ENCODE results near the gene TIPARP. TPM values are rescaled to one million over a fixed set of nuclear protein-coding genes. Genes with fewer than 3 reads are reported as not detected.
A peak's percentile ranks its signal among the peaks of the same experiment; 100 is the strongest.

TIPARP gene
- total RNA-seq, 2 donors from 2014 or later = 27.0 to 111 TPM

DNA sequence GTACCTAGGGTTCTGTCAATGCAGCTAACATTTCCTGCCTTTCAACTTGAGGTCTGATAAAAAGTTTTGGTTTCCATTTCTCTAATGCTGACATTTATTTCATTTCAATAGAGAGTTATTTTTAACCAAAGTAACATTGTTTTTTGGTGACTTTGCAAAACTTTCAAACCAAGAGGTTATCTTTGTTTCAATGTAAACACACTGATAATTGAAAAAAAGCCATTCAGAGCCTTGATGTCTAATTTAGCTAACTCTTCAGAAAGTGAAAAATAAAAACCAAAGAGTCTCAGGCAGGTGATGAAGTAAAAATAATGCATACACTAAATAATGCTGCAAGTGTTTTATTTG is 9.6 kb upstream of the TIPARP start:
- peak in 1 of 2 donors; percentile 65 for ATAC-seq
- Mint-ChIP-seq H3K27ac (peak overlapping the region in 1 of 2 donors; percentile 1), H3K36me3 (peaks cover 0 to 6% of the 10 kb centered on the region in 2 donors), H3K9me3 (peaks cover 0 to 5% of the 10 kb centered on the region in 2 donors)
- no peak for DNase-seq (ENCODE audit: low spot score in 2 of 2)

DNA sequence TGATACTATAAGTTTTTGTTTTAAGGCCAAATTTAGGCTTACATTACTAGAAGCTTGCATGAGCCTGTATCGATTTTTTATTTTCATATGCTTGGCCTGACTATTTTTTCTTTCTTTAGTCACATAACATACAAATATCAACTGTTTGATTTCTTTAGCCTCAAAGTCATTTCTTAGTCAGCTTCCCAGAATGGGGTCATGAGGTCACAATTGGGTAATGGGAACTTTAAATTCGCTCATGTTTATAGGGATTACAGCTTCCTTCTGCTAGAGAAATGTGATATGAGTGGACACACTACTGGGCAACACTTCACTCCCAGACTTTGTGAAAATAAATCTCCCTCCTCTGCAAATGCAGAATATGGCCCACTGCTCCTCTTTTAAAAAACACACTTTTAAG is 9.1 kb upstream of the TIPARP start:
- Mint-ChIP-seq H3K36me3 (peaks cover 0 to 6% of the 10 kb centered on the region in 2 donors), H3K27ac (no peak overlapping the region), H3K9me3 (peaks cover 0 to 5% of the 10 kb centered on the region in 2 donors)
- no peak for ATAC-seq
- DNase-seq (ENCODE audit: low spot score in 2 of 2) = no peak

DNA sequence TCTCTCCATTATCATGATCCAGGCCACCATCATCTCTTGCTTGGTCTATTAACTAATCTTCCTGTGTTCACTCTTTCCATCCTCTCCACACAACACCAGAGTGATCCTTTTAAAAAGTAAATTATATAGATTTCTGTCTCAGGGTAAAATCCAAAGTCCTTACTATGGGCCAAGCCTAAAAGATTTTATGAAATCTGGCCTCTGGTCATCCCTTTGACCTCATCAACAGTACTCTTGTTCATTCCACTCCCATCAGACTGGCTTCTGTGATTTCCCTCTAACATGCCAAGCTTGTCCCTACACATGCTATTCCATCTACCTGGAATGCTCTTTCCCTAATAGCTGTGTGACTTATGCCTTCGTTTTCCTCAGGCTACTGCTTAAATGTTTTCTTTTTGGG is 8.3 kb upstream of the TIPARP start:
- ATAC-seq (no peak), DNase-seq (ENCODE audit: low spot score in 2 of 2) (no peak)
- no peak overlapping the region for H3K27ac Mint-ChIP-seq

DNA sequence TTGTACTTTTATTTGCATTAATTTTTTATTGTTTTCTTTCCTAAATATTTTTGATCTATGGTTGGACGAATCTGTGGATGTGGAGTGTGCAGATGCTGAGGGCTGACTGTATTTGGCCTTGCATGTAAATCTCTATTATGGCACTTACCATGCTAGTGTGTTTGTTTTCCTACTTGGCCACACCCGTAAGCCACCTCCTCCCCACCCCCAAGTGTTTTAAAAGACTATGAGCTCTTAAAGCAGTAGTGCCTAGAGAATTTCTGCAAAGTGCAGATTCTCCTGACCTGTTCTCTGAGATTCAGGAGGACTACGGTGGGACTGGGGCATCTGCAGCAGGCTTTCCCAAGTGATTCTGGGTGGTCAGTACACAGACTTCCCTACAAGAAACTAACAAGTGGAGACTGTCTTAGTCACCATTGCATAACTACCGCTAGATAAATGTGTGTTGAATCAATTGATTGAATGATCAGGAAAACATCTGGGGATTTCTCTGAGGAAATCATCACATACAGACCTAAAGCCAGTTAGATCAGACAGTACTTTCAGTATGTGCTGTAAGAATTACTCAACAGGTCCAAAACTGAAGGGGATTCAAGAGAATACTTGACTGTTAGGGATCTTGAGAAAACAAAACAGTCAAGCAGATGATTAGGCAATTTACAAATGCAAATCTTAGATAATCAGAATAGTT is 6.2 kb upstream of the TIPARP start:
- H3K36me3 Mint-ChIP-seq = peaks cover 0 to 6% of the 10 kb centered on the region in 2 donors
- no peak overlapping the region for H3K27ac Mint-ChIP-seq
- peak; percentile 29 to 72 for ATAC-seq
- no peak for DNase-seq (ENCODE audit: low spot score in 2 of 2)
- peaks cover 0 to 5% of the 10 kb centered on the region in 2 donors for H3K9me3 Mint-ChIP-seq

More for the DNA sequence above, 8.3 kb upstream of the TIPARP start:
- peaks cover 0 to 6% of the 10 kb centered on the region in 2 donors for H3K36me3 Mint-ChIP-seq
- H3K9me3 Mint-ChIP-seq = peaks cover 0 to 5% of the 10 kb centered on the region in 2 donors

DNA sequence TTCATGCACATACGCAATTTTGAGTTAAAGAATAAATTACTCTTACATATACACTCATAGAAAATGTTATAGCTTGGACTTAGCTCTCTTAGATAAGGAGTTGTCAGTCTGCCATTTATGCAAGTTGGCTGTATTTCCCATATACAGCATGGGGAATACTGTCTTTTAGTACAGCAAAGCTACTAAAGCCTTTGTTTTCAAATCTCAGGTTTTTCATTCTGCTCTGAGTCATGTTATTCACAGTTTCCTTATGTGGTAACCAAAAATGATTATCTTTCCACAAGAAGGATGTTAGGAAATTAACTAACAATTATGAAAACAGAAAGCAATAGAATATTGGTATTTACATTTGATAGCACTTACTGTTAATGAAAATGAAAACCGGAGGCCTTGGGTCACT is 4.3 kb upstream of the TIPARP start:
- Mint-ChIP-seq H3K27ac (no peak overlapping the region), H3K9me3 (peaks cover 0 to 5% of the 10 kb centered on the region in 2 donors), H3K36me3 (peaks cover 2 to 5% of the 10 kb centered on the region in 2 donors)
- DNase-seq (ENCODE audit: low spot score in 2 of 2) = no peak
- no peak for ATAC-seq

DNA sequence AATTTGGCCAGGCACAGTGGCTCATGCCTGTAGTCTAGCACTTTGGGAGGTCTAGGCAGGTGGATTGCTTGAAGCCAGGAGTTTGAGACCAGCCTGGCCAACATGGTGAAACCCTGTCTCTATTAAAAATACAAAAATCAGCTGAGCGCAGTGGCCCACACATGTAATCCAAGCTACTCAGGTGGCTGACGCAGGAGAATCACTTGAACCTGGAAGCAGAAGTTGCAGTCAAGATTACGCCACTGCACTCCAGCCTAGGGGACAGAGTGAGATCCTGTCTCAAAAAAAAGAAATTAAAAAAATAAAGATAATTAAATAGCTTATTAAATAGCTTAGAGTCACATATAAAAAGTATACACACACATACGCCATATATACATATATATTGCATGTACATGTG is 3.7 kb upstream of the TIPARP start:
- Mint-ChIP-seq H3K9me3 (peaks cover 0 to 5% of the 10 kb centered on the region in 2 donors), H3K36me3 (peaks cover 6% of the 10 kb centered on the region in 2 donors), H3K27ac (no peak overlapping the region)
- DNase-seq (ENCODE audit: low spot score in 2 of 2) (no peak), ATAC-seq (no peak)

DNA sequence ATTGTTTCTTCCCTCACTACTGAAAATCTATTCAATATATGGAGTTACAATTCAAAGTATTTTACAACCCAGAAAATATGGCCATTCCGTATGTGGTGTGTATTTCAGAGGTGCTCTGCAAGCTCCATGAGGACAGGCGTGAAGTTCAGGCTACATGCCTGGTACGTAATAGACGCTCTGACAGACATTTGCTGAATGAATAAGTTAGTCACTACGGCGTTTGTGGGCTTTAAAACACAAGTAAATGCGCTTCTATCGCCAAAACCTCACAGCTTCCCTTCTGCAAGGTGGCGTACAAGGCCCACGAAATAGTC is 701 bp upstream of the TIPARP start:
- peaks cover 33 to 35% of the 10 kb centered on the region in 2 donors for H3K36me3 Mint-ChIP-seq
- no peak for DNase-seq (ENCODE audit: low spot score in 2 of 2)
- no peaks in the 10 kb centered on the region for H3K9me3 Mint-ChIP-seq
- ATAC-seq = no peak
- peak overlapping the region; percentile 87 to 93 for H3K27ac Mint-ChIP-seq

DNA sequence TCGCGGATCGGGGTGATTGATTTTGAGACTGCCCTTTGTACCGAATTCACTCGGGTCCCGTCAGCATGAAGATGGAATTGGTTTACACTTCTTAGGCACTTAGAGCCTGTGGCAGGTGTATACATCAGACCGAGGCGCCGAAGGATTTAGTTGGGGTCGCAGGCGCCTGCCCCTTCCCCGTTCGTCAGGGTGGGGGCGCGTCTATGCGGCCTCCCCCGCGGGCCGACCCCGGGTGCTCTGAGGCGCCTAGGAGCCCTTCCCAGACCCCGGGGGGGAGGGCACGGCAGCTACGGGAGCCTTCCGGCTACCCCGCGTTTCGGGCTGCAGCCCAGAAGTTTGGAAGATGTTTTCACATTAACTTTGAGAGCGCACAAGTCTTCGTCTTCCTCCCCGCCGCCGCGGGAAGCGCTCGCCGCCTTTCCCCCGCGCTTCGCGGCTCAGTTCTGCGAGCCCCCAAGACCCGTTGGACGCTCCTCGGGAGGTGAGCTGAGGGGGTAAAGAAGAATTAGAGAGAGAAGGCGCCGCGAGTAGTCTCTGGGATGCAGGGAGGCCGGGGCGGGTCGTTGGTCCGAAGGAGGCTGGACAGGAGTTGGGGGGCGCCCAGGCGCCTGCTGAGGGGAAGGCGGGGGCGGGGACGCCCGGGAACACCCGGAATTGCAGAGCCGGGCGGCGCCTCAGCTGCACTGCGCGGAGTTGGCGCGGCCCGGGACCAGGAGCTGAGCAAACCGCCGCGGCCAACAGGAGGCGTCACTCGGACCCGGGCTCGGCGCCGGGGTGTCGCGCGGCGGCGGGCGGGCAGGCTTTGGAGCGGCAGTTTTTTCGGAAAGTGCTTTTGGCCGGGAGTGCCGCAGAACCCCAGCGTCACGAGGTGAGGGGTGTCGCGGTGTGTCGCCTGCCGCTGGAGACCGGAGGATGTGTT is 780 bp downstream of the TIPARP start:
- peak; percentile 9 to 29 for ATAC-seq
- Mint-ChIP-seq H3K9me3 (no peaks in the 10 kb centered on the region), H3K27ac (peak overlapping the region; percentile 87 to 94), H3K36me3 (peaks cover 35 to 38% of the 10 kb centered on the region in 2 donors)
- peak; percentile 51 to 71 for DNase-seq (ENCODE audit: low spot score in 2 of 2)

DNA sequence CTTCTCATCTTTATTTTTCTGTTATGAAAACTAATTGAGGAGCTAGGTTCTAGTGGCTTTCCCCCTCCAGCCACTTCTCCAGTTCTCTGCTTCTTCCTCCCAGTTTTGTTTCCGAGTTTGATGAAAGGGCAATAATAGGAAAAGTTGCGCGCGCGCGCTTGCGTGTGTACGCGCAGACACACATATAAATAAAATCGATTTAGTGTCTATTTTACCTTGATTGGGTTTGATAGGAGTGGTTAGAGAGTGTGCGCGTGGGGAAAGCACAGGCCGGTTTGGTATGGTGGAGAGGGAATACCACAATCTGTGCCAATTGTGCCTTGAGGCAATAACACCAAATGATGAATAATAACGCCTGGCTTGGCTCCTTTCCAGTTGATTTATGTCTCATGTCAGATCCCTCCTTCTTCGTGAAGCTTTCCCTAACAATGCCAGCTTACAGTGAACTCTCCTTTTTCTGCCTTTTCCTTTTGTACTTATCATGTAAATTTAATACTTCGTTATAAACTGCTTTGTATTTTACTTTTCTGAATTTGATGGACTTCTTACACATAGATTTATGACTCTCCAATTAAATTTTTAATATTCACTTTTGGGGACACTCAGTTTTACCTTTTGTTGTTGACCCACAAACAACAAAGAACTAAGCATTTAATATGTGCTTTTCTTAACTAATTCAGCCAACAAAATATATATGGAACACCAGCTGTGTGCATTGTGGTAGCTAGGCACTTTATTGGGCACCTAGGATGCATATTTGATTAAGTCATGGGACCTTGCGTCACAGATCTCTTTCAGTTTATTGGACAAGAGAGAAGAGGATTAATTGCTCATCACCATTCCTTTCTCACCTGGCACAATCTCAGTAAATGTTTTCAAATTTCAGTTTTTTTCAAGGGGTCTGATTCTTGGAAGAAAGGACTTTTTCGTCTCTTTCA is 1.7 kb downstream of the TIPARP start:
- peaks cover 43 to 46% of the 10 kb centered on the region in 2 donors for H3K36me3 Mint-ChIP-seq
- peak overlapping the region; percentile 87 to 91 for H3K27ac Mint-ChIP-seq
- H3K9me3 Mint-ChIP-seq = no peaks in the 10 kb centered on the region
- ATAC-seq (peak in 1 of 2 donors; percentile 17), DNase-seq (ENCODE audit: low spot score in 2 of 2) (peak; percentile 37 to 57)

DNA sequence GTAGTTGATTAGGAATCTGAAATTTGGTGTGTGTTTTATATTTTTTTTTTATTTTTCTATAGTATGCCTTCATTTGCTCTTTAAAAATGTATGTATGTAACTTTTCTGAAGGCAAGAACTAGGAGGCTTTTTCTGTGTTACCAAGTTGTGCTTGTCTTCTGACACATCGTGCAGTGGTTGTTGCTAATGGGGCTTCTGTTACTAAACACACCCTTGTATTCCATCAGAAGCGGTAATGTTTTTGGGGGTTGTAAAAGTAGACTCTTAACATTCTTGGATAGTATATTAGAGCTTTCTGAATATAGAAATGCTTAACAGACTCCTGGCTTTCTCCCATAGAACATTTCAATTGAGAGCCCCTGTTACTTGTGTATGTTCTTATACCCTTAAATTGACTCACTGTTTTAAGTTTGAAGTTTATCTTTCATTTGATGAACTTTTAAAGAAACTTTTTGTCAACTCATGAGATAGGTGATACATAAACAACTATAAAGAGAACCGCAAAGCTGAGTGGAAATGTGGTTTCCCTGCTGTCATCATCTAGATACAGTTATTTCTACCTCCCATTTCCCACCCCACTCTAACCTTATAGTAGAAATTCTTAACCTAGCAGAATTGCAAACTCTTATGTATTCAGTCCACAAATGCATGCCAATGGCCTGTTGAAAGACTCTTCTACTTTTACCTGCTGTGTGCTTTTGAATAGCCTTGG is 2.5 kb downstream of the TIPARP start:
- ATAC-seq = peak in 1 of 2 donors; percentile 33
- no peak for DNase-seq (ENCODE audit: low spot score in 2 of 2)
- no peaks in the 10 kb centered on the region for H3K9me3 Mint-ChIP-seq
- peaks cover 50 to 52% of the 10 kb centered on the region in 2 donors for H3K36me3 Mint-ChIP-seq
- peak overlapping the region; percentile 87 to 91 for H3K27ac Mint-ChIP-seq

DNA sequence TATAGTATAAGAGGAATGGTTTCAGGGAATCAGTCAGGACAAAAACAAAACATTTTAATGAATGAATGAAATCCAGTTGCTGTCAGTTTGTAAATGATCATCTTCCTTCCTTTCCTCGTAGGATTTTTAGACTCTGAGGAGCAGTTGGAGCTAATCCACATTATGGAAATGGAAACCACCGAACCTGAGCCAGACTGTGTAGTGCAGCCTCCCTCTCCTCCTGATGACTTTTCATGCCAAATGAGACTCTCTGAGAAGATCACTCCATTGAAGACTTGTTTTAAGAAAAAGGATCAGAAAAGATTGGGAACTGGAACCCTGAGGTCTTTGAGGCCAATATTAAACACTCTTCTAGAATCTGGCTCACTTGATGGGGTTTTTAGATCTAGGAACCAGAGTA is 3.1 kb downstream of the TIPARP start:
- peak overlapping the region in 1 of 2 donors; percentile 87 for H3K27ac Mint-ChIP-seq
- H3K36me3 Mint-ChIP-seq = peaks cover 53 to 54% of the 10 kb centered on the region in 2 donors
- ATAC-seq = no peak
- H3K9me3 Mint-ChIP-seq = no peaks in the 10 kb centered on the region
- no peak for DNase-seq (ENCODE audit: low spot score in 2 of 2)

DNA sequence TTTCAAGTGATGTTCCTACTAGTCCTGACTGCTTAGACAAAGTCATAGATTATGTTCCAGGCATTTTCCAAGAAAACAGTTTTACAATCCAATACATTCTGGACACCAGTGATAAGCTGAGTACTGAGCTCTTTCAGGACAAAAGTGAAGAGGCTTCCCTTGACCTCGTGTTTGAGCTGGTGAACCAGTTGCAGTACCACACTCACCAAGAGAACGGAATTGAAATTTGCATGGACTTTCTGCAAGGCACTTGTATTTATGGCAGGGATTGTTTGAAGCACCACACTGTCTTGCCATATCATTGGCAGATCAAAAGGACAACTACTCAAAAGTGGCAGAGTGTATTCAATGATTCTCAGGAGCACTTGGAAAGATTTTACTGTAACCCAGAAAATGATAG is 3.8 kb downstream of the TIPARP start:
- Mint-ChIP-seq H3K9me3 (no peaks in the 10 kb centered on the region), H3K36me3 (peaks cover 53 to 54% of the 10 kb centered on the region in 2 donors), H3K27ac (peak overlapping the region in 1 of 2 donors; percentile 87)
- DNase-seq (ENCODE audit: low spot score in 2 of 2) (no peak), ATAC-seq (no peak)

DNA sequence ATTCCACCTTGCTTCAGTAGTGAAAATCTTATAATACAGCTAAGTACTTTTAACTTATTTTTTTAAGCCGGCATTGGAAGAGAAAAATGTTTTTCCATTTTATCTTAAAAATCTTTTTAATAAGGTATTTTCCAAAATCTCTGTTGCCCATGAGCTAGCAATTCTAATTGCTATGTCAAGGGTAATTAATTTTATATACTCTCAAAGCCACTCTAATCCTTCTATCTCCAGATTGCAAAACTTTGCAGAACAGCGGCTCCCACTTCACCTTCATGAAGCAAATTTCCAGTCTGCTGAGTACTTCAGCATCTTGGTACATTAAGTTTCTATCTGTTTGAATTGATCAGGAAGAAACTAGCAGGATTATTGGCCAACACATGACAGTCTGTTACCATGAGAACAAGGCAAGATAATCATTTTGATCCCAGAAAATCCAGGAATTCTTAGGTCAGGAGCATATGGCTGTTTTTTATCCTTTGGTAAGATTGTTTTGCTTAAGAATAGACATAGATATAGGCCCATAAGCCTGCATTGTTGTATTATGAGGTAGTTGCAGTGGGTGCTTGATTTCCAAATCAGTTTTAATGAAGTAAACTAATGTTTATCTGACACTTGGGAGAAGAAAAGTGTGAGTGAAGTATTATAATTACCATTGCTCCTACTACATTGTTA is 6.0 kb downstream of the TIPARP start:
- DNase-seq (ENCODE audit: low spot score in 2 of 2) (no peak), ATAC-seq (no peak)
- no peaks in the 10 kb centered on the region for H3K9me3 Mint-ChIP-seq
- H3K36me3 Mint-ChIP-seq = peaks cover 49% of the 10 kb centered on the region in 2 donors
- H3K27ac Mint-ChIP-seq = no peak overlapping the region

DNA sequence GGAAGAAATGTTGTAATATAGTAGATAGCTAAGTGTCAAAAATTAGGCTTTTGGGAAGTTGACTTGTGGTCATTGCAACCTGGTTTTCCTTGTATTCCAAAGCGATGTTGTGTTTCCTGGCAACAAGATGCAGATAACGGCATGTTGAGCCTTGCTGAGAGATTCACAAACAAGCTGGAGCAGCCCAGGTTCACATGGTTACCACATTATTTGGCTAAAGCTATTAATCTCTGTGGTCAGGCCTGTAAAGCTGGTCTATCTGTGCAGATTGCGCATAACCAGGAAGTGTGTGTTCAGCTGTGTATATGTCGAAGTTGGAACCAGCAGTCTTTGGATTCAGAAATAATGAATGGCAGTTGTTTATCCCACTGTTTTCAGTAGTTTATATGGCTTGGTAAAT is 6.6 kb downstream of the TIPARP start:
- H3K36me3 Mint-ChIP-seq = peaks cover 44 to 45% of the 10 kb centered on the region in 2 donors
- H3K9me3 Mint-ChIP-seq = no peaks in the 10 kb centered on the region
- H3K27ac Mint-ChIP-seq = no peak overlapping the region
- DNase-seq (ENCODE audit: low spot score in 2 of 2) = no peak
- no peak for ATAC-seq

DNA sequence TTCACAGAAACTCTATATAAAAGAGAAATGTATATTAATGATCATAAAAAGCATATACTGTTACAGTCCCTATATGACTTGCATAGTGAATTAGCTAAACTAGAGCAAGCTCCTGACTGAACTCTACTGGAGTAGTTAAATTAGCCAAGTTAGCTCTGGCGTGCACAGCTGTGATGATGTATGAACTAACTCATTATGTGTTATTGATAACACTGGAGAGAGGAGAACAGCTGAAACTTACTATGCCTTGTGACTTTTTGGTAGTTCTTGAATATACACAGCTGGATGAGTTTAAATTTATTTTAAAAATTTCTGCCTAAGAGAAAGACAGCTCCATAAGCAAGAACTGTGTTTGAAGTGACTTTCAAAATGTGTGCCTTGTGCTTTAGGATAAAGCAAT is 8.1 kb downstream of the TIPARP start:
- H3K36me3 Mint-ChIP-seq = peaks cover 31 to 35% of the 10 kb centered on the region in 2 donors
- no peaks in the 10 kb centered on the region for H3K9me3 Mint-ChIP-seq
- no peak overlapping the region for H3K27ac Mint-ChIP-seq
- DNase-seq (ENCODE audit: low spot score in 2 of 2) = no peak
- ATAC-seq = peak in 1 of 2 donors; percentile 5

All from activated naive CD4-positive, alpha-beta T cell treated with anti-CD3 and anti-CD28 coated beads, Interleukin-2, amount 50 U/mL, for 72 hours (primary cell).